GM18511 (cell line): ENCODE data around the gene POLL.
"Not testable (repeated sequence)": the region's sequence is repeated elsewhere in the genome, so short reads cannot be mapped to it uniquely, and the experiment has no call there.

ENCODE experiments used
- ATAC-seq: cut with Tn5 transposase; IDR thresholded peaks from one replicate; pipeline ENCODE4 v1.9.1; 2021; ENCODE audit warnings: mild to moderate bottlenecking, moderate library complexity; ENCODE audit not compliant: unreplicated experiment

POLL gene

DNA sequence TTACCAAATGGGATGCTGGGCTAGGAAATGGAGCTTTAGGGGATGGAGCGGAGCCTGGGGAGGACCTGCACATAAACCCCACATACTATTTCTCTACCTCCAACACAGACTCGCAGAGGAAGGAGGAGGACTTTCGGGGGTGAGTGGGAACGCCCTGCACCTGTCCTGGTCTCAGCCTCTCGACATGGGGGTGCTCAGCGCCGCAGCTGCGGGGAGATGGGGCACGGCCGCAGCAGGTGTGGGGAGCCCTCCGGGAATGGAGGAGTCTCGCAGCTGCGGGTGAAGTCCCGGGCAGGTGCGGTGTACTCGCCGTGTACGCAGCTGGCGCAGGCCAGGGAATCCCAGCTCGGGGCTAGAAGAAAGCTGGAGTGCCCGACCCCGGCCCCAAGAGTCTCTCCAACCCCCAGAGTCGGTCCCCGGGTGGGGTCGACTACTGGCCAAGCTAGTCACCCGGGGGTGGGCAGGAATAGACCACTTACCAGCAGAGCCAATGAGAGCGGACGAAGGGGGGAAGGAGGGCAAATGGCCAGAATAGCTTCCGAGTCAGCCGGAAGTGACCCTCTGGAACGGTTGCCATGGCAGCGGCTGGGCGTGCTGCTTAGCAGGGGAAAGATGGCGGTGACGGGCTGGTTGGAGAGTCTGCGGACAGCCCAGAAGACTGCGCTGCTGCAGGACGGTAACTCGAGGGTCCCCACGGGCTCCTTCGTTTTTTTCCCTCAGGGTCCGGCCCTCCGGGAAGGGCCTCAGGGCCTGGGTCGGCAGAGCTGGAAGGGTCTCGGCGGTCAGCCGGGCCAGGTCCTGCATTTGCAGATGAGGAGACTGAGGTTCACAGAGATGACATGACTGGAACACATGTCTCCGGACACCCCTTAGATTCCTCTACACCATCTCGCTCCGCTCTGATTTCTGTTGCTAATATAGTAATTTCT lies at the start of gene POLL, which contains the start of gene DPCD:
POLL (minus strand) TSS at position 533 of the 929 bp plus-strand sequence. CDS start 897 bp downstream, outside the sequence.
DPCD (plus strand) TSS at position 597 of the 929 bp plus-strand sequence; CDS start at position 613, 16 bp downstream.
- peak; percentile 99 for ATAC-seq

DNA sequence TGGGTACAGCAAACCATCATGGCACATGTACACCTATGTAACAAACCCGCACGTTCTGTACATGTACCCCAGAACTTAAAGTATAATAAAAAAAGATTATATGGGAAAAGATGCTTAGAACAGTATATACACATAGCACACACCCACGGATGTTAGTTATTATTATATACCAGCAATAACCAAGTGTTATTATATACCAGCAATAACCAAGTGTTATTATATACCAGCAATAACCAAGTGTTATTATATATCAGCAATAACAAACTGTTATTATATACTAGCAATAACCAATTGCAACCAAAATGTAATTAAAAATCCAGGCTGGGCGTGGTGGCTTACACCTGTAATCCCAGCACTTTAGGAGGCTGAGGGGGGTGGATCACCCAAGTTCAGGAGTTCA lies 45.5 kb upstream of the POLL start:
- ATAC-seq: not testable (repeated sequence)

DNA sequence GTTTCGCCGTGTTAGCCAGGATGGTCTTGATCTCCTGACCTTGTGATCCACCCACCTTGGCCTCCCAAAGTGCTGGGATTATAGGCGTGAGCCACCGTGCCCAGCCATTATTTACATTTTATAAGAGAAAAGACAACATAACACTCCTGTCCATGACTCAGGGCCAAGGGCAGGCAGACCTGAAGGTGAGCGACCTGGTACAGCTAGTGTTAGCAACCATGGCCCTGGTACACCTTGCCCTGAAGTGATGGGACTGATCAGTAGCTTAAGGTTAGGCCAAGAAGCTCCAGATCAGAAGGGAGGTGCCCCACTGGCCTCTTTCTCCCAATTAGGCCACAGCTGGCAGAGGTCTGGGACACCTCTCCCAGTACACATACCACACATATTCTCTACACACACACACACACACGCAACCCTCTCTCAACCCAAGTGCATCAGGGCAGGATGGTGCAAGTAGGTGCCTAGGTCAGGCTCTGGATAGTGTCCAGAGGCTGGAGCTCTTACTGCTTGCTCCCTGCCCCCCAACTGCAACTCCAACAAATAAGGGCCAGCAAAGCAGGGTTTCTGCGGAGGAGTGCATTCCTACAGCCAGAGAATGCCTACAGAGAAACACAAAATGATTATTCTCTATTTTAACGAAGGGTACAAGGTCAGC lies 43.9 kb upstream of the POLL start:
- ATAC-seq: no peak

DNA sequence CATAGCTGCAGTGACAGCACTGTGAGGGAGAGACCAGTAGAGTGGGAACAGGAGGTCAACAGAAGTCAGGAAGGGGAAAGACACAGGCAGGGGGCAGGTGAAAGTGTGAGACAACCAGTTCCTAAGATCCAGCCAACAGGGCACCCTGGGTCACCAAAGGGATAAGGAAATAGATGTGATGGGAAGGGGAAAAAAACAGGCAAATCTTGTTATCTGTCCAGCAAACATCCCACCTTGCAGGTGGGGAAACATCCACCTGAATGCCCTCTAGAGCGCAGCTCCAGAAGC lies 42.5 kb upstream of the POLL start:
- no peak for ATAC-seq

DNA sequence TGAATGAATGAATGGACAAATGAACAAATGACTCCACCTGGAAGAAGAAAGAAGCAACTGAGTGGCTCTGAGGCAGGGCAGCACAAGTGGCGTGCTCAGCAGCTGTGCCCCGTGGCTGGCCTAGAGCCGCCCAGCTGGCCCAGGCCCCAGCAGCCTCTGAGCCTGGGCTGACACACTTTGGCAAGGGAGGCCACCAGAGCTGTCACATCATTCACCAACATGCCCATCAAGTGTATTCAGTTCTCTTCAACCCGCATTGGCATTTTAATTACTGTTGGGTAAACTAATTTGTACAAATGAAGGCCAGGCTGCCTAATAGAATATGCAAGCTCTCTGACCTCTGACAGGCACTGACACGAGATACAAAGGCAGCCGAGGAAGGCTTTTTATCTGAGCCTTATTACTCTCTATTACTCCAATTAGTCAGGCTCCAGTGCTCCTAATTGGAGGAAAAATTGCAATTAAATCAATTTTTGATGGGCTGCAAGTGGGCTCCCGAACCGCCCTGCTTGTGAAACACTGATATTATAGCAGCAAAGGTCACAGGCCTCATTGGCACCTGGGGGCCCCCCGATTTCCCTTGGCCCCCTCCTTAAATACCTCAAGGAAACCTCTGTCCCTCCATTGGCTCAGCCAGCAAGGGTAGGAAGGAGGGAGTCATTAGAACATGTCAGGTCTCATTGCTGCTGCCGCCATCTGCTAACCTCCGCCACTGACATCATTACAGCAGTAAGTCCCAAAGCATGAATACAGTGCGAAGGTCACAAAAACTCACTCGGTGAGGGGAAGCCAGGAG lies 42.0 kb upstream of the POLL start:
- ATAC-seq: no peak

DNA sequence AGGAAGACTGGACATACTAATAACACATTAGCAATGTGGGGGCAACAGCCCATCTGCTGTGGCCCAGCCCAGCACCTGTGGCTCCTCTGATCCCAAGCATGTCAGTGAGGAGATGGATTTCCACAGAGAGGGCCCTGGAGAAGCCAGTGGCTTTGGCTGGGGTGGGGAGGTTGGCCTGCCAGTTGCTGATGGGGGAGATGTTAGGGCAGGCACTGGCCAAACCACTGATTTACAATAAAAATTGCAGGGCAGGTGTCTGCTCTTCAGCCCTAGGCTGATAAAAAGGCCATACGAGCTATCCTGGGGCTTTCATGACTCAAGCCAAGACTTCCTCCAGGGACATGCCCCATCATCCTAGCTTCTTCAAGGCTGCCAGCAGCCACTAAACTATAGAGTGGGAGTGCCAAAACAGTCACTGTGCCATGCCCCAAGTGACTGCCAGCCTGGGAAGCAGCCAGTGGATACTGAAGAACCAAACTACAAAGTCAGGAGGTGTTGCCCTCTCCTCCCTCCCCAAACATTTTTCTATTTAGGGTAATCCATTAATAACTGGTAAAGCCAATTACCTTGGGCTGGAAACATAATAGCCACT lies 37.9 kb upstream of the POLL start:
- no peak for ATAC-seq

DNA sequence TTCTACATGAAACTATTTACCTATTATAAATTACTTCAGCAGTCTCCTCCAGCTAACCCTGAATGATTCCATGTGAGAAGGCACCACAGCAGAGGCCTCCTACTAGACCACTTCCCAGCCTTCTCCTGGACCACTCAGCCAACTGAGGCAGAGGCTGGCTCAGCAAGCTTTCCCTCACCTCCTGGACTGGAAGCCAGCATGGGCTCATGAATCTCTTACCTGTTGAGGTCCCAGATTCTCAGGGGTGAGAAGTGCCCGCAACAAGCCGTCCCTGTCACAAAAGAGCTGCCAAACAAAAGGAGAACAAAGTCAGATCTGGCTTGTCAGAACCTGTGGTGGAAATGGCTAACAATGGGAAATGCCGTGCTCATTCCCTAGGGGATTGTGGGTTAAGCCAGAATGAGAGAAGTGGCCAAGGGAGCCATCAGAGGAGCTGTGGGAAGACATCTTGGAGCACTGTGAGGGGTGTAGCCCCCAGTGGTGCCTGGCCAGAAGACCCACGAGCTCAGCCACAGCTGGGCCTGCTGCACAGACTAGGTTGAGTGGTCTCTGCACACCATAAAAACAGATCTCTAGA lies 36.6 kb upstream of the POLL start:
- ATAC-seq: no peak

DNA sequence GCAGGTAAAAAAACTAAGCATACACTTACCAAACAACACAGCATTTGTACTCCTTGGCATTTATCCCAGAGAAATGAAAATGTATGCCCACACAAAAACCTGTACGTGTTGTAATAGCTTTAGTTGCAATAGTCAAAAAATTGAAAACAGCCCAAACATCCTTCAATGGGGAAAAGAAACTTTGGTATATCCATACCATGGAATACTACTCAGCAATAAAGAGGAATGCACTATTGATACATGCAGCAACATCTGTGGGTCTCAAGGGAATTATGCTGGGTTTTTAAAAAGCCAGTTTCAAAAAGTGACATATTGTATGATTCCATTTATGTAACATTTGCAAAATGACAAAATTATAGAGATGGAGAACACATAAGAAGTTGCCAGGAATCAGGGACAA lies 35.5 kb upstream of the POLL start:
- no peak for ATAC-seq

DNA sequence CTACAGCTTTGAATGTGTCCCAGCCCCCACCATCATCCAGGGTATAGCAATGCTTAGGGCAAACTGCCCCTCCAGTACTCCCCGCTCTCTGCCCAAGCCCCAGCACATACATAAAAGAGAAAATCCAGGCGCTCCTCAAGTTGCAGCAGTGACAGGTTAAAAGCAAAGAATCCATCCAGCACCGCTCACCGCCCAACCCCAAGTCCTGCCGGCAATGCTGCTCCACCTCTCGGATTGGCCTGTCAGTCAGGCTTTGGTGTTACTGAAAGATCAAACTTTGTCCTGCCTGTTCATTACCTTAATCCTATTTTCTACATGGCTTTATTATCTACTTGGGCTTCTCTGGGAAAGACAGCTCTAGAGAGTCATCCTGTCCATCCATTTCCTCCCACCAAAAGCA lies 31.9 kb upstream of the POLL start:
- ATAC-seq: no peak

DNA sequence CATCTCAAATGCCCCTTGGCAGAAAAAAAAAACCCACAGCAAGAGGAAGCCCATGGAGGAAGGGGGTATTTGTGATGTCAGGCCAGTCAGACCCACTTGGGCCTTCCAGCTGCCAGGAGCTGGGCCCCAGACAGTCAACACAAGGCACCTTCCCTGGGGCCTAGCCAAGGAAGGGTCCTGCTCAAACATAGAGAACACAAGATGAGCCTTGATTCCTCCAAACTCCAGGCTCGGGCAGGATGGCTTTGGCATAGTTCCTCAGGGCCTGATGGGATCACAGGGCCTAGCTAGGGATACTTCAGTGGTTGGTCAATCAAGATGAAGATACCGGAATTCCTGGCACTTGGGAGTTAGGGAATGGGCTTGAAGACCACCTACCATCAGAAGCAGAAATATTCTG lies 30.8 kb upstream of the POLL start:
- no peak for ATAC-seq

DNA sequence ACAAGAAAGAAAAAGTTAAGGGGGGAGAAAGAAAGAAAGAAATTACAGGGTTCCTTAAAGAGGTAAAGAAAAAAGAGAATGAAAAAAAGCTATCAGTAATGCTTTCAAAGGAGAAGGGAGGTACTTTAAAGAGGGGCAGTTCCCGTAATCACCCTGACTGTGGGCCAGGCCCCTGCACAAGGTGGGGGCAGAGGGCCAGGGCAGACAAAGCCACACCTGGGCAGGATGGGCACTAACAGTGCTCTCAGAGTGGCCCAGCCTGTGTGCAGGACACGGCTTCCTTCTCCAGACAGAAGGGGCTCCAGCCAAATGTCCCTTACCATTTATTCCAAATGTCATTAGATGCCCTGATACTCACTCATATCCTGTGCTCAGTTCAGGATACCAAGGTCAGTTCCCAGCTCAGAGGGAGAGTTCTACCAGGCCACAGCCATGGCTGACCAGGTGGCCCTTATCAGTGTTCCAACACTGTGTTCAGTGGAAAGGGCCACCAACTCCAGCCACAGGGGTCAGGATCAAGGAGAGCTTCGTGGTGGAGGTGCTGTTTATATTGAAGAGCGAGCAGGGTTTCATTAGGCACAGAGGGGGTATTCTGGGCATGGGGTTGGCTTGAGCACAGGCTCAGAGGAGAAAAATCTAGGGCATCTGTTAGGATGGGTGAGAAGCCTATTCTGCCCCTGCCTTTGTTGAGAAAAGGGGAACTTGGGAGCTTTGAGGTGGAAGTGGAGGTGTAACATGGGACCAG lies 29.9 kb upstream of the POLL start:
- no peak for ATAC-seq

DNA sequence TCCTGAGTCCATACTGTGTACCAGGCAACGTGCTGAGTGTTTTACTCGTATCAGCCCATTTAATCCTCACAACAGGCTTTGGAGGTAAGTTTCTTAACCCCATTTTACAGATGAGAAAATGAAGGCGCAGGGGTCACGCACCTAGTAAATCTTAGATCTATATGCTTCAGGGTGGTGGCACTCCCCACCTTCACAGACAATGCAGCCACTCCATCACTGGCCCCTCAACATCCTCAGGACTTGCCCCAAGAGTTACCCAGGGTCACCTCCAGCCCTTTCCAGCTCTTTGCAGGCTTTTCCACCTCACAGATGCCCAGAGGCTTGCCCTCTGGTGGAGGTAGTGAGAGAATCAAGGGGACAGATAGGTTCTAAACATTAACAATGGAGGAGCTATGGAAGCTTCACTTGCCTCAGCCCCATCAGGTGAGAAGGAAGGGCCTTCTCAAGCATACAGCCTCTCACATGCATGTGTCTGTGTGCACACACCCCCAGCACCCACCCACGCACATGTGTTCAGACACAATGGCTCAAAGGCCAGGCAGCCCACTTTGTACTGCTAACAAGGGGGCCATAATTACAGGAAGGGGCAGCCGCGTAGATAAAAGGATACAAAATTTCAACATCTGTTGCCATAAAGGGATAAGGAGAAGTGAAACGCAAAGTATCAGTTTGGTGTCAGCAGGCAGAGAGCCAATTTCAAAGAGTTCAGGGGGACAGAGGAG lies 29.2 kb upstream of the POLL start:
- ATAC-seq: no peak

DNA sequence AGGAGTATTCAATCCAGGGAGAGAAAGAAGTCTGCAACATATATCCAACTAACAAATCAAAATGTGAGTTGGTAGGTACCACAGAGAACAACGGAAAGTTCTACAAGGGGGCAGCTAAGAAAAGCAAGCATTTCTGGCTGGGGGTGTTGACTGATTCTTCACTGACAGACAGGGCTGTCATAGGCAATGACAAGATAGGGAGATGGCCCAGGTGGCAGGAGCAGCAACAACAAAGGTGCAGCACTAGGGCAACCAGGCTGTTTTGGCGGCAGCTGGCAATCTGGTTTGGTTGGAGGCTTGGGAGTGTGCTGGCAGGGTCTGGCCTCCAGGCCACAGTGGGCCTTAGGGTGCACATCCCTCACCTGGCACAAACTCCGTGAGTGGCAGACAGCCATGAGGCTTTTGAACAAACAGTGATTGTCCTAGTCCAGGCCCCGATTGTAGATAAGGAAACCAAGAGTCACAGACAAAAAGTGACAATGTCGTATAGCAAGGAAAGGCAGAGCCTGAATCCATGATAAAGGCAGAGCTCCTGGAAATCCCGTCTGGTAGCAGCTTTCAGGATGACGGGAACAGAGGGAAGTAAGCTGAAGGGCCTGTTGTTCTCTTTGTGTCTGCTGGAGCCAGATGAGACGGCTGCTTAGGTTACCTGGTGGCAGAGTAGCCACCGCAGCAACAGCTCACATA lies 28.5 kb upstream of the POLL start:
- no peak for ATAC-seq

DNA sequence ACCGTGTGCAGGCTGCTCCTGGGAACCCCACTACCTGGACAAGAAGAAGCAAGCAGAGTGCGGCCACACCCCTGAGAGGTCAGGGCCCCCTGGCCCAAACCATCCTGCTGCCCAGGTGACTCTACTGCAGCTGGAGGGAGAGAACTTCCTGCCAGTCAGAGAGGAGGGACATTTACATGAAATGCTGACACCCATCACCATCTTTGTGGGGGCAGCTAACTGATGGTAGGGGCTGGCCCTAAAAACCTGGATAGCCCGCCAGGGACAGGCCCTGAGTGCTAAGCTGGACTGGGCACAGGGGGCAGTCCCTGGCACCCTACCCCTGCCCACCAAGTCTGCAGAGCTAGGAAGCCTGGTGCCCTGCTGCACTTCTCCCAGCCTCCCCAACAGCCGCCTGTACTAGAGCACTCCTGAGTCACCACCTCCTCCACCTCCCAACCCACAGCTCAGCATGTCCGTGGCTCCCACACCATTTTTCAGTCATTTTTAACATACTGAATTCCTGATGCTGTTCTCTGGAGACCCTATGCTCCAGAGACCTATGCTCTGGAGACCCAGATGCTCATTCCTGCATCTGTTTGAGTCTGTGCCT lies 27.6 kb upstream of the POLL start:
- ATAC-seq: no peak

DNA sequence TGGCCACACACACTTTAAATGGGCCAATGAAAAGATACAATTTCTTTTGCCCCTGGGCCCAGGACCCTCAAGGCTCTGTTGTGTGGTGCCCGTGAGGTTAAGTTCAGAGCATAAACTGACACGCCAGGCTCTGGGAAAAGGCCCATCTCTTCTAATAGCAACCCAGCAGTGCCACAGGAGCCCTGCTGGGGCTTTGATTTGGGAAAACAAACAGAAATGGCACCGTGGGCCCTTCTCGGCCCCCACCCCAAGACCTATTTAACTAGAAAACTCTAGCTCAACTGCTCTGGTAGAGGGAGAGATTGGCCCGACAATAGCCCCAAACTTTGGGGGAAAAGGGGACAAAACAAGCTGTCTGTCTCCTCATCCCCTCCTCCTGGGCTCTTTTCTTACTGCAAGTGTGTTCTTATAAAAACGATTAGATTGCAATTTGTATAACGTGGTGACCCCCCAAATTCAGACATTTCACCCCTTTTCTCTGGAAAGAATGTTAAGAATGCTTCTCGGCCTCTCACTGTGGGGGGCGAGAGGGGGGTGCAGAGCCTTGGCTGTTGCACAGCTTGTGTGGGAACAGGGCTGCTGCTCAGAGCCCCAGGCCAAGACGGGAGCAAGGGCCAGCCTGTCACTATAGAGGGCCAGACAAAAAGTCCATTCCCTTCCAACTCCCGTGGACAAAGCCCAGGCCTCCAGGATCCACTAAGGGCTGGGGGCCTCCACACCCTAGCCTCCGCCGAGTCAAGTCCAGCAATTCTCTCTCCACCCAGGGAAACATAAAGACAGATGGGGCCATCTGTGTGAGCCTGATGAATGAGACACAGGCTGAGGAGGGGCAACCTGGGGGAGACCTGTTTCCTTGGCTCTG lies 26.8 kb upstream of the POLL start:
- no peak for ATAC-seq

DNA sequence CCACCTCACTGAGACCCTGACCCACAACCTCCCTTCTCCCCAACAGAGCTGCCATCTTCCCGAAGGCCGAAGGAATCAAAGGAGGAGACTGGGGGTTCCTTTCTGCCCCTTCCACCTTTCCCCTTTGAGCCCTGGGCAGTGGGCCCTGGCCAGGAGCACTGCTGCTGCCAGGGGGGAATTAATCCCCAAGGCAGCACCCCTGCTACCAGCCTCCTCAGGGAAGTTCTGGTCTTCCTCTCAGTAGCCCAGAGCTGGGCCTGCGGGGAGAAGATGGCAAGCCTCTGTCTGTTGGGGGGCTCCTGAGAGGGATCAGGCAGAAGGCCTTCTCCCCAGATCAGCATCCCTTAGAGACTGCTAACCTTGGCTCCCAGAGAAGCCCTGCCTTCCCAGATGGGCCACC lies 25.6 kb upstream of the POLL start:
- ATAC-seq: no peak

DNA sequence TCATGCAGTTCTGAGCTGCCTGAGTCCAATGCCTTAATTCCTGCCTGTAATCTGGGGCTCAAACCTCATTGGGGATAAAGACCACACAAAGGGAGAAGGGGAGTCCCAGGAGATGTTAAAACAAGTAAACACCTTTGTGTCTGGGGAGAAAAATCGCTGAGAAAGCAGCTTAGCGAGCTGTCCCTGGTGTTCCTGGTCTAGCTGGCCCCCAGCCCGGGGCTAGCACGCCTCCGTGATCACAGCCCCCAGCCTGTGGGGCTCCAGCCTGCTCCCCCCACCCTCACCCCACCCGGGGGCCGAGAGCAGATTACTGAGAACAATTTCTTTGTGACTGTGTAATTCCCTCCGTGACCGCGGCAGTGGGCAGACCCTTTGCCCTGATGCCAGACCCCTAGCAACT lies 24.8 kb upstream of the POLL start:
- ATAC-seq: no peak

DNA sequence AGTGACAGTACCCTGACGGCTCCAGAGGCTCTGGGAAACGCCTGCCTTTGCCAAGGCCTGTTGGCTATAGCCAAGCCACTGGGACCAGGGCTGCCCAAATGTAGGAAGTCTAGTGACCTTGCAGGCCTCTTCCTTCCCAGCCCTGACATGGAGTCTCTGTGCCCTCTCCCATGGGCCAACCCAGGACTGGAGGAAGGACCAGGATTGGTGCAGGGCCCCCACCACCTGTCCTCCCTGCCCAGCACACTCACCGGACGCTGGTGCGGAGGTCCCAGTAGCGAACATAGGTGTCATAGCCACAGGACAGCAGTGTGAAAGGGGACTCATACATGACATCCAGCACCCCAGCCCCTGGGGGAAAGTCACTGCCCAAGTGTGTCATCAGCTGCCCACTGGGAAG lies 24.0 kb upstream of the POLL start:
- no peak for ATAC-seq
